ENCODE measurements around the gene TGFBR1.

DNA sequence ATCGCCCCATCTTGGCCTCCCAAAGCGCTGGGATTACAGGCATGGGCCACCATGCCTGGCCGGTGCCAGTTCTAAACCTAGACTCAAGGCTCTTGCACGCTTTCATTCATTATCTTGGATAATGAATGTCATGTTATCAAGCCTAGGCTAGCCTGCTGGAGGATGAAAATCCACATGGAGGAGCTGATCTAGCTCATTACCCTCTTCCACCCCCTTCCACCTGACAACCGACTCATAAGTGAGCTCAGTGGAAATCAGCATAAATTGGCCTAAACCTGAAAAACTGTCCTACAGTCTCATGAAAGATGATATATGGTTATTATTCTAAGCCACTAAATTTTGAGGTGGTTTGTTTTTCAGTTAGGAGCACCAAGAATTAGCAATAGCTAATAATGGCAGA, 3.6 kb upstream of the TGFBR1 start:
- TF ChIP-seq EZH2 (optimal IDR thresholded peaks at IDR 0.05; ENCODE audit: low read depth, low read length) (no peak), EZH2phosphoT487 (IDR thresholded peaks at IDR 0.05; ENCODE audit: low read length) (no peak)
- TF ChIP-seq, protein P1, sequence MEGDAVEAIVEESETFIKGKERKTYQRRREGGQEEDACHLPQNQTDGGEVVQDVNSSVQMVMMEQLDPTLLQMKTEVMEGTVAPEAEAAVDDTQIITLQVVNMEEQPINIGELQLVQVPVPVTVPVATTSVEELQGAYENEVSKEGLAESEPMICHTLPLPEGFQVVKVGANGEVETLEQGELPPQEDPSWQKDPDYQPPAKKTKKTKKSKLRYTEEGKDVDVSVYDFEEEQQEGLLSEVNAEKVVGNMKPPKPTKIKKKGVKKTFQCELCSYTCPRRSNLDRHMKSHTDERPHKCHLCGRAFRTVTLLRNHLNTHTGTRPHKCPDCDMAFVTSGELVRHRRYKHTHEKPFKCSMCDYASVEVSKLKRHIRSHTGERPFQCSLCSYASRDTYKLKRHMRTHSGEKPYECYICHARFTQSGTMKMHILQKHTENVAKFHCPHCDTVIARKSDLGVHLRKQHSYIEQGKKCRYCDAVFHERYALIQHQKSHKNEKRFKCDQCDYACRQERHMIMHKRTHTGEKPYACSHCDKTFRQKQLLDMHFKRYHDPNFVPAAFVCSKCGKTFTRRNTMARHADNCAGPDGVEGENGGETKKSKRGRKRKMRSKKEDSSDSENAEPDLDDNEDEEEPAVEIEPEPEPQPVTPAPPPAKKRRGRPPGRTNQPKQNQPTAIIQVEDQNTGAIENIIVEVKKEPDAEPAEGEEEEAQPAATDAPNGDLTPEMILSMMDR (IDR thresholded peaks at IDR 0.05; ENCODE audit: low read length): no peak

All from MM.1S (cell line).